Tibial nerve (tissue), 4 donors: ENCODE data around the gene NLRP2B. TPM values are rescaled to one million over a fixed set of nuclear protein-coding genes. Genes with fewer than 3 reads are reported as not detected.
"Not testable (repeated sequence)": the region's sequence is repeated elsewhere in the genome, so short reads cannot be mapped to it uniquely, and the experiment has no call there.

Experiments used
- DNase-seq, 2 donors: peaks; one replicate each; pipeline ENCODE4 v3.0.0-alpha.2; 2019; ENCODE audit warnings: low spot score in 2 of 2
- H3K27ac ChIP-seq, 4 donors: fragments of 200-600 bp; sonication (generic) in 3 of 4; one replicate each; pipeline ENCODE4 v1.5.1; 2017 to 2019; ENCODE audit warnings: mild to moderate bottlenecking in 1 of 4
- H3K27me3 ChIP-seq, 2 donors: fragments of 200-600 bp; sonication (generic) in 1 of 2; one replicate each; pipeline versions ENCODE4 v1.5.1 to v1.6.0; 2017 to 2019
- H3K36me3 ChIP-seq, 3 donors: fragments of 200-600 bp; sonication (generic); one replicate each; pipeline ENCODE4 v1.5.1; 2018 to 2019
- H3K4me1 ChIP-seq, 4 donors: fragments of 200-600 bp; sonication (generic) in 3 of 4; one replicate each; pipeline ENCODE4 v1.5.1; 2017 to 2019
- H3K4me3 ChIP-seq, 4 donors: fragments of 200-600 bp; sonication (generic) in 3 of 4; one replicate each; pipeline ENCODE4 v1.5.1; 2017 to 2019; ENCODE audit warnings: mild to moderate bottlenecking in 1 of 4, moderate library complexity in 1 of 4
- H3K9me3 ChIP-seq, 4 donors: fragments of 200-600 bp; sonication (generic) in 3 of 4; one replicate each; pipeline ENCODE4 v1.5.1; 2017 to 2019
- CTCF ChIP-seq, 5 experiments: fragments of 200-600 bp in 3 of 5; fragments of 450-650 bp in 2 of 5; sonication (generic) in 3 of 5; IDR thresholded peaks; one replicate each; pipeline ENCODE4 v1.5.1; 2016 to 2019; ENCODE audit warnings: antibody characterized with exemption in 5 of 5, mild to moderate bottlenecking in 3 of 5, moderate library complexity in 2 of 5
- EP300 ChIP-seq, 2 donors: sonication (generic); formaldehyde crosslinking; IDR thresholded peaks; one replicate each; pipeline ENCODE4 v1.6.1; 2017; ENCODE audit warnings: antibody characterized with exemption in 2 of 2, mild to moderate bottlenecking in 1 of 2
- POLR2A ChIP-seq, 2 donors: fragments of 450-650 bp; IDR thresholded peaks; one replicate each; pipeline ENCODE4 v1.6.1; 2017; ENCODE audit warnings: antibody characterized with exemption in 2 of 2, mild to moderate bottlenecking in 2 of 2, moderate library complexity in 2 of 2
- WGBS, 2 donors: methylation state at CpG; one replicate each; pipeline ENCODE4 v1.1.5; 2018; 5-methylcytosine and 5-hydroxymethylcytosine counted together
- total RNA-seq, 4 donors: library from RNA; depleted of rRNA; stranded (reverse); fragments of >200 nt; gene quantifications; one replicate each; pipeline ENCODE4 v1.1.0, GENCODE V29; 2016

The NLRP2B gene
- under 1 TPM in 2 of 4 donors, not detected in 2; 0.22 to 0.39 TPM for total RNA-seq

GRCh38 chrX:57680160-57680559, at the start of gene NLRP2B:
Gene NLRP2B, minus strand, starts transcription at chrX:57680260.
- no peaks in the 10 kb centered on the region for H3K36me3 ChIP-seq
- H3K27ac ChIP-seq: no peak within 1 kb of the TSS
- H3K9me3 ChIP-seq: no peaks in the 10 kb centered on the region
- TF ChIP-seq EP300 (IDR thresholded peaks at IDR 0.05): no peak
- no peak for TF ChIP-seq CTCF (IDR thresholded peaks at IDR 0.05)
- no peak for TF ChIP-seq POLR2A (IDR thresholded peaks at IDR 0.05)
- 79 to 80% methylated on average over 6 of the region's 6 CpGs for WGBS, 2 donors
- H3K27me3 ChIP-seq: no peaks in the 10 kb centered on the region
- H3K4me1 ChIP-seq: no peaks in the 10 kb centered on the region
- DNase-seq: no peak
- H3K4me3 ChIP-seq: no peak within 1 kb of the TSS

- not testable (repeated sequence) for H3K4me3 ChIP-seq, H3K4me1 ChIP-seq, H3K27ac ChIP-seq, H3K36me3 ChIP-seq, H3K27me3 ChIP-seq, DNase-seq
- H3K9me3 ChIP-seq: peaks cover 0 to 19% (median 3%) of the 10 kb centered on the region in 4 donors
- WGBS, 2 donors: 93 to 94% methylated on average over 3 of the region's 3 CpGs
Observed at GRCh38 chrX:57725995-57726394, 45.9 kb upstream of the NLRP2B start.

- H3K9me3 ChIP-seq: no peaks in the 10 kb centered on the region
- 56 to 67% methylated on average over 2 of the region's 2 CpGs for WGBS, 2 donors
Observed at GRCh38 chrX:57681341-57681740, 1.3 kb upstream of the NLRP2B start.

GRCh38 chrX:57678686-57679428, 1.2 kb downstream of the NLRP2B start:
- H3K36me3 ChIP-seq: no peaks in the 10 kb centered on the region
- H3K4me1 ChIP-seq: no peaks in the 10 kb centered on the region
- no peak overlapping the region for H3K27ac ChIP-seq
- WGBS, 2 donors: 88 to 92% methylated on average over 7 to 32 of the region's 37 CpGs
- no peak for TF ChIP-seq POLR2A (IDR thresholded peaks at IDR 0.05)
- TF ChIP-seq CTCF (IDR thresholded peaks at IDR 0.05): no peak
- no peak for TF ChIP-seq EP300 (IDR thresholded peaks at IDR 0.05)
- H3K9me3 ChIP-seq: peaks cover 0 to 11% (median 2%) of the 10 kb centered on the region in 4 donors
- H3K27me3 ChIP-seq: no peaks in the 10 kb centered on the region
- H3K4me3 ChIP-seq: no peak overlapping the region
- no peak for DNase-seq

More at GRCh38 chrX:57681341-57681740, 1.3 kb upstream of the NLRP2B start:
- no peak overlapping the region for H3K4me3 ChIP-seq
- H3K4me1 ChIP-seq: no peaks in the 10 kb centered on the region
- no peaks in the 10 kb centered on the region for H3K27me3 ChIP-seq
- TF ChIP-seq EP300 (IDR thresholded peaks at IDR 0.05) (no peak), POLR2A (IDR thresholded peaks at IDR 0.05) (no peak), CTCF (IDR thresholded peaks at IDR 0.05) (no peak)
- no peaks in the 10 kb centered on the region for H3K36me3 ChIP-seq
- no peak for DNase-seq
- H3K27ac ChIP-seq: no peak overlapping the region

GRCh38 chrX:57677132-57677858, 2.8 kb downstream of the NLRP2B start:
- no peak for DNase-seq
- H3K27me3 ChIP-seq: no peaks in the 10 kb centered on the region
- TF ChIP-seq POLR2A (IDR thresholded peaks at IDR 0.05) (no peak), CTCF (IDR thresholded peaks at IDR 0.05) (no peak), EP300 (IDR thresholded peaks at IDR 0.05) (no peak)
- H3K4me1 ChIP-seq: no peaks in the 10 kb centered on the region
- peaks cover 0 to 12% (median 3%) of the 10 kb centered on the region in 4 donors for H3K9me3 ChIP-seq
- H3K27ac ChIP-seq: no peak overlapping the region
- WGBS, 2 donors: 77 to 79% methylated on average over 8 of the region's 8 CpGs
- no peaks in the 10 kb centered on the region for H3K36me3 ChIP-seq
- no peak overlapping the region for H3K4me3 ChIP-seq
